Brain microvascular endothelial cell (primary cell): Measurements from ENCODE around the gene ZNF423.

Experiments
- DNase-seq: peaks from one replicate; pipeline ENCODE4 v3.0.0-alpha.2; 2020
- H3K27ac ChIP-seq: fragments of 250-450 bp; sonication (Bioruptor Pico); 2 replicates; pipeline ENCODE4 v1.5.1; 2020; ENCODE audit warnings: mild to moderate bottlenecking, moderate library complexity
- H3K27me3 ChIP-seq: fragments of 250-450 bp; sonication (Bioruptor Pico); replicated peaks from 2 replicates; pipeline ENCODE4 v1.5.1; 2020; ENCODE audit warnings: mild to moderate bottlenecking
- H3K36me3 ChIP-seq: fragments of 250-450 bp; sonication (Bioruptor Pico); replicated peaks from 2 replicates; pipeline ENCODE4 v1.5.1; 2020; ENCODE audit warnings: mild to moderate bottlenecking
- H3K4me3 ChIP-seq: 2 replicates; pipeline ENCODE4 v1.5.1; 2011; ENCODE audit warnings: low read depth, mild to moderate bottlenecking, control low read depth, low read length, moderate library complexity
- CTCF ChIP-seq: IDR thresholded peaks from 2 replicates; pipeline ENCODE4 v1.5.1; 2011; ENCODE audit warnings: low read depth, mild to moderate bottlenecking, moderate library complexity, low read length, control low read depth, inconsistent platforms; ENCODE audit errors: missing control alignments
- in situ Hi-C: cut with HindIII; loops from 2 replicates; pipeline ENCODE4 v1.10.0; 2017; ENCODE audit warnings: low sequenced_read_pairs, low pct_ligation_motif_present

The ZNF423 gene

GRCh38 chr16:49499869-49500610, 355.9 kb downstream of the ZNF423 start:
- no peak overlapping the region for H3K27ac ChIP-seq
- no peaks in the 10 kb centered on the region for H3K36me3 ChIP-seq
- DNase-seq = no peak
- in situ Hi-C loops = no loop called here
- TF ChIP-seq CTCF = no peak
- no peaks in the 10 kb centered on the region for H3K27me3 ChIP-seq
- H3K4me3 ChIP-seq = no peak overlapping the region

DNA sequence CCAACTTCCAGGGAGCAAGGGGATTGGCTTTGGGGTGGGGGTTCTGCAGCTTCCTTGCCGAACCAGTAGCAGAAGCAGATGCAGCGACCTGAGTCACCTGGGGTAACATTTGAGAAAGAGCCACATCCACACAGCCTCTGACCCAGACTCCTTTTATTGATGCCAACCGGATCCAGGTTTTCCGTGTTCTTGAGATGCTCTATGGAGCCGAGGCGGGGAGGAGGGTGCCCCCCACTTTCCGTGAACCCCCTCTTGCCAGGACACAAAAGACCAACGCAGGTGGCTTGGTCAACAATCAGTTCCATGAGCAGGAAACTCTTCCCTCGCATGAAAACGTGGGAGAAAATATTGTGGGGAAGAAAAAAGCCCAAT, 356.5 kb downstream of the ZNF423 start:
- no peaks in the 10 kb centered on the region for H3K27me3 ChIP-seq
- no peak overlapping the region for H3K4me3 ChIP-seq
- DNase-seq = no peak
- in situ Hi-C loops = no loop called here
- H3K27ac ChIP-seq = no peak overlapping the region
- TF ChIP-seq CTCF = no peak
- H3K36me3 ChIP-seq = no peaks in the 10 kb centered on the region

- no peaks in the 10 kb centered on the region for H3K27me3 ChIP-seq
- no peaks in the 10 kb centered on the region for H3K36me3 ChIP-seq
- in situ Hi-C loops = no loop called here
- DNase-seq = no peak
- no peak overlapping the region for H3K4me3 ChIP-seq
- H3K27ac ChIP-seq = no peak overlapping the region
- no peak for TF ChIP-seq CTCF
Observed at GRCh38 chr16:49498666-49499413, 357.1 kb downstream of the ZNF423 start.

GRCh38 chr16:49498264-49498663, 357.6 kb downstream of the ZNF423 start:
- H3K27ac ChIP-seq = no peak overlapping the region
- no peak for TF ChIP-seq CTCF
- H3K4me3 ChIP-seq = no peak overlapping the region
- H3K27me3 ChIP-seq = no peaks in the 10 kb centered on the region
- no peaks in the 10 kb centered on the region for H3K36me3 ChIP-seq
- no peak for DNase-seq
- in situ Hi-C loops = no loop called here

- H3K36me3 ChIP-seq = no peaks in the 10 kb centered on the region
- H3K27ac ChIP-seq = no peak overlapping the region
- no peak overlapping the region for H3K4me3 ChIP-seq
- no peak for TF ChIP-seq CTCF
- no peaks in the 10 kb centered on the region for H3K27me3 ChIP-seq
- in situ Hi-C loops = no loop called here
- no peak for DNase-seq
Observed at GRCh38 chr16:49497466-49497865, 358.4 kb downstream of the ZNF423 start.
